Uterus (tissue), 4 donors: ENCODE measurements around the gene SLC6A15. TPM values are rescaled to one million over a fixed set of nuclear protein-coding genes. Genes with fewer than 3 reads are reported as not detected.

ENCODE experiments used
- DNase-seq, 2 donors: peaks; one replicate each; pipeline ENCODE4 v3.0.0-alpha.2; 2019 to 2020
- H3K27ac ChIP-seq, 2 donors: fragments of 200-600 bp; sonication (generic); 1 replicate in 1 of 2; 2 replicates in 1 of 2; pipeline ENCODE4 v1.5.1; 2016 to 2018
- H3K27me3 ChIP-seq, 2 donors: fragments of 200-600 bp; sonication (generic); one replicate each; pipeline ENCODE4 v1.5.1; 2018 to 2019; ENCODE audit warnings: control low read depth in 1 of 2
- H3K36me3 ChIP-seq, 2 donors: fragments of 200-600 bp; sonication (generic); one replicate each; pipeline ENCODE4 v1.5.1; 2019; ENCODE audit warnings: control low read depth in 1 of 2
- H3K4me1 ChIP-seq, 2 donors: fragments of 200-600 bp; sonication (generic); one replicate each; pipeline ENCODE4 v1.5.1; 2018 to 2019; ENCODE audit warnings: control low read depth in 1 of 2
- H3K4me3 ChIP-seq, 2 donors: fragments of 200-600 bp; sonication (generic); 1 replicate in 1 of 2; 2 replicates in 1 of 2; pipeline ENCODE4 v1.5.1; 2018 to 2019; ENCODE audit warnings: mild to moderate bottlenecking in 1 of 2
- H3K9me3 ChIP-seq, 2 donors: fragments of 200-600 bp; sonication (generic); one replicate each; pipeline ENCODE4 v1.5.1; 2019; ENCODE audit warnings: control low read depth in 1 of 2
- POLR2A ChIP-seq, 2 donors: fragments of 450-650 bp; IDR thresholded peaks; one replicate each; pipeline ENCODE4 v1.6.1; 2016; ENCODE audit warnings: antibody characterized with exemption in 2 of 2, mild to moderate bottlenecking in 1 of 2, moderate library complexity in 1 of 2
- intact Hi-C: fragments of 100-400 bp; cut with DNase I; formaldehyde crosslinking; loops from one replicate; pipeline ENCODE4 v1.15.1; 2023; ENCODE audit warnings: low total_unique reads
- small RNA-seq: library from RNA; depleted of rRNA; stranded (forward); fragments of <200 nt; gene quantifications from one replicate; pipeline ENCODE3, GENCODE V24; 2016
- total RNA-seq, 4 donors: library from RNA; depleted of rRNA in 3 of 4; stranded (reverse); fragments of >200 nt in 3 of 4; gene quantifications; one replicate each; pipeline versions ENCODE4 v1.1.0 to v1.2.4, GENCODE V29; 2014 to 2023
- TF ChIP-seq, protein P1 (sequence below), 4 experiments: fragments of 200-600 bp in 2 of 4; fragments of 450-650 bp in 2 of 4; sonication (generic) in 2 of 4; IDR thresholded peaks; one replicate each; pipeline ENCODE4 v1.5.1; 2016 to 2019; ENCODE audit warnings: antibody characterized with exemption in 4 of 4, mild to moderate bottlenecking in 2 of 4, moderate library complexity in 1 of 4
- donor health status: DM: yes; HTN: yes; CAD: no.

SLC6A15 gene
- total RNA-seq, 4 donors from 2014 or later, result 0.97 to 6.2 (median 4.4) TPM; not detected in 1

DNA sequence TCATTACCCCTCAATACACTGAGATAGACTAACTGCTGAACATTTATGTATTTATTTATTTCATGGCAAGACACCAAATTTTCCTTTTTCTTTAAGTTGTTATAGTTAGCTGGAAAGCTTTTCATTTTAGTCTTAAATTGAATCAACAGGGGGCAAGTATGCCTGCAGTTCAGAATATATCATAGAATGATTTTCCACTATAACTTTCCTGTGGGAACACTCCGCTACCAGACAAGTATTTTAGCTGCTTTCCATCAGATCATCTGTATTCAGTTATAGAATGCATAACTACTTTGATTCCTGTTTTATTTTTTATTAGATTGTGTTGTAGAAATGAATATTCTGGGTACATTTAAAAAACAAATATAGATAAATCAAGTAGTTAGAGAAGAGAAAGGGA lies 102.0 kb downstream of the SLC6A15 start:
- TF ChIP-seq, protein P1, sequence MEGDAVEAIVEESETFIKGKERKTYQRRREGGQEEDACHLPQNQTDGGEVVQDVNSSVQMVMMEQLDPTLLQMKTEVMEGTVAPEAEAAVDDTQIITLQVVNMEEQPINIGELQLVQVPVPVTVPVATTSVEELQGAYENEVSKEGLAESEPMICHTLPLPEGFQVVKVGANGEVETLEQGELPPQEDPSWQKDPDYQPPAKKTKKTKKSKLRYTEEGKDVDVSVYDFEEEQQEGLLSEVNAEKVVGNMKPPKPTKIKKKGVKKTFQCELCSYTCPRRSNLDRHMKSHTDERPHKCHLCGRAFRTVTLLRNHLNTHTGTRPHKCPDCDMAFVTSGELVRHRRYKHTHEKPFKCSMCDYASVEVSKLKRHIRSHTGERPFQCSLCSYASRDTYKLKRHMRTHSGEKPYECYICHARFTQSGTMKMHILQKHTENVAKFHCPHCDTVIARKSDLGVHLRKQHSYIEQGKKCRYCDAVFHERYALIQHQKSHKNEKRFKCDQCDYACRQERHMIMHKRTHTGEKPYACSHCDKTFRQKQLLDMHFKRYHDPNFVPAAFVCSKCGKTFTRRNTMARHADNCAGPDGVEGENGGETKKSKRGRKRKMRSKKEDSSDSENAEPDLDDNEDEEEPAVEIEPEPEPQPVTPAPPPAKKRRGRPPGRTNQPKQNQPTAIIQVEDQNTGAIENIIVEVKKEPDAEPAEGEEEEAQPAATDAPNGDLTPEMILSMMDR (IDR thresholded peaks at IDR 0.05), result no peak
- TF ChIP-seq POLR2A (IDR thresholded peaks at IDR 0.05), result no peak
- no peak overlapping the region for H3K4me3 ChIP-seq
- no peaks in the 10 kb centered on the region for H3K9me3 ChIP-seq
- no peaks in the 10 kb centered on the region for H3K4me1 ChIP-seq
- no peak for DNase-seq
- intact Hi-C loops, result no loop called here
- H3K27me3 ChIP-seq, result no peaks in the 10 kb centered on the region
- no peaks in the 10 kb centered on the region for H3K36me3 ChIP-seq
- no peak overlapping the region for H3K27ac ChIP-seq

Small RNA genes lying within 50 kb of the gene (small RNA-seq; reads per million reads assigned to genes)
- not detected for gene AC128657.1

Other genes with a start within 250 kb of the SLC6A15 start
- gene TSPAN19, start 123.5 kb upstream of the SLC6A15 start, total RNA-seq, result under 1 TPM in 2 of 4 donors, not detected in 2; under 0.01 to 0.59 TPM
- gene LRRIQ1, start 123.6 kb upstream of the SLC6A15 start, total RNA-seq, result 10 to 100 TPM in 1 of 4 donors, 1 to 10 TPM in 1, under 1 TPM in 2; 0.51 to 13.1 (median 1.9) TPM